ENCODE measurements around the gene PSMD7.

PSMD7 gene

GRCh38 chr16:74296432-74297144 lies at the start of gene PSMD7:
Gene PSMD7, plus strand, starts transcription at chr16:74296814. Its CDS starts 101 bp downstream, at chr16:74296915.
- peak; percentile 82 for DNase-seq
- peak within 1 kb of the TSS; percentile 55 for H2AFZ ChIP-seq (ENCODE audit: low read length)
- H3K9me2 ChIP-seq (replicated peaks; ENCODE audit: insufficient read depth, low read length): no peaks in the 10 kb centered on the region
- H3F3A ChIP-seq (ENCODE audit: insufficient read depth, low read length): peaks cover 4% of the 10 kb centered on the region; the same call in 1 of the 2 replicates
- peak within 1 kb of the TSS; percentile 89 for H3K4me3 ChIP-seq (ENCODE audit: low read length)
- H3K36me3 ChIP-seq (replicated peaks; ENCODE audit: insufficient read depth, low read length): no peaks in the 10 kb centered on the region
- no peaks in the 10 kb centered on the region for H3K27me3 ChIP-seq (replicated peaks; ENCODE audit: insufficient read depth, low read length)
- peak within 1 kb of the TSS; percentile 95 for H3K9ac ChIP-seq (ENCODE audit: low read length)
- peak within 1 kb of the TSS; percentile 68 for H3K4me2 ChIP-seq (ENCODE audit: low read depth, low read length)
- H3K79me2 ChIP-seq (ENCODE audit: low read length): peaks cover 48% of the 10 kb centered on the region
- H4K20me1 ChIP-seq (ENCODE audit: insufficient read depth, low read length): no peaks in the 10 kb centered on the region
- peak within 1 kb of the TSS; percentile 90 for H3K27ac ChIP-seq (ENCODE audit: low read length)
- no peaks in the 10 kb centered on the region for H3K9me3 ChIP-seq (replicated peaks; ENCODE audit: insufficient read depth, low read length)
- no peaks in the 10 kb centered on the region for H3K4me1 ChIP-seq (ENCODE audit: low read length)
- no peak for TF ChIP-seq CTCF (IDR thresholded peaks at IDR 0.05; ENCODE audit: low read length)
- no peak for TF ChIP-seq EZH2 (optimal IDR thresholded peaks at IDR 0.05; ENCODE audit: low read depth, low read length)
- TF ChIP-seq EZH2phosphoT487 (IDR thresholded peaks at IDR 0.05; ENCODE audit: low read length): no peak

GRCh38 chr16:74249254-74249653 lies 47.4 kb upstream of the PSMD7 start:
- Histone ChIP-seq H3K9ac (ENCODE audit: low read length) (no peak overlapping the region), H3K4me1 (ENCODE audit: low read length) (no peaks in the 10 kb centered on the region), H2AFZ (ENCODE audit: low read length) (no peak overlapping the region), H3K36me3 (replicated peaks; ENCODE audit: insufficient read depth, low read length) (no peaks in the 10 kb centered on the region), H3K27me3 (replicated peaks; ENCODE audit: insufficient read depth, low read length) (no peaks in the 10 kb centered on the region), H3K27ac (ENCODE audit: low read length) (no peak overlapping the region), H3K4me3 (ENCODE audit: low read length) (no peak overlapping the region), H3K79me2 (ENCODE audit: low read length) (no peaks in the 10 kb centered on the region), H4K20me1 (ENCODE audit: insufficient read depth, low read length) (no peaks in the 10 kb centered on the region), H3K9me2 (replicated peaks; ENCODE audit: insufficient read depth, low read length) (no peaks in the 10 kb centered on the region), H3F3A (ENCODE audit: insufficient read depth, low read length) (no peaks in the 10 kb centered on the region), H3K4me2 (ENCODE audit: low read depth, low read length) (no peak overlapping the region), H3K9me3 (replicated peaks; ENCODE audit: insufficient read depth, low read length) (no peaks in the 10 kb centered on the region)
- no peak for DNase-seq
- TF ChIP-seq EZH2phosphoT487 (IDR thresholded peaks at IDR 0.05; ENCODE audit: low read length) (no peak), EZH2 (optimal IDR thresholded peaks at IDR 0.05; ENCODE audit: low read depth, low read length) (no peak), CTCF (IDR thresholded peaks at IDR 0.05; ENCODE audit: low read length) (no peak)

GRCh38 chr16:74249846-74250245 lies 46.8 kb upstream of the PSMD7 start:
- DNase-seq: no peak

More at GRCh38 chr16:74249846-74250245, 46.8 kb upstream of the PSMD7 start:
- Histone ChIP-seq H3K27me3 (replicated peaks; ENCODE audit: insufficient read depth, low read length) (no peaks in the 10 kb centered on the region), H3K9me2 (replicated peaks; ENCODE audit: insufficient read depth, low read length) (no peaks in the 10 kb centered on the region), H4K20me1 (ENCODE audit: insufficient read depth, low read length) (no peaks in the 10 kb centered on the region), H3K36me3 (replicated peaks; ENCODE audit: insufficient read depth, low read length) (no peaks in the 10 kb centered on the region), H2AFZ (ENCODE audit: low read length) (no peak overlapping the region), H3F3A (ENCODE audit: insufficient read depth, low read length) (no peaks in the 10 kb centered on the region), H3K4me1 (ENCODE audit: low read length) (no peaks in the 10 kb centered on the region), H3K4me2 (ENCODE audit: low read depth, low read length) (no peak overlapping the region), H3K9me3 (replicated peaks; ENCODE audit: insufficient read depth, low read length) (no peaks in the 10 kb centered on the region), H3K27ac (ENCODE audit: low read length) (no peak overlapping the region), H3K4me3 (ENCODE audit: low read length) (no peak overlapping the region), H3K9ac (ENCODE audit: low read length) (no peak overlapping the region), H3K79me2 (ENCODE audit: low read length) (no peaks in the 10 kb centered on the region)
- TF ChIP-seq EZH2phosphoT487 (IDR thresholded peaks at IDR 0.05; ENCODE audit: low read length) (no peak), EZH2 (optimal IDR thresholded peaks at IDR 0.05; ENCODE audit: low read depth, low read length) (no peak), CTCF (IDR thresholded peaks at IDR 0.05; ENCODE audit: low read length) (no peak)
